Osteoblast (primary cell): ENCODE measurements around the gene LPAR1. TPM values are rescaled to one million over a fixed set of nuclear protein-coding genes. Genes with fewer than 3 reads are reported as not detected.

Experiments
- DNase-seq: peaks from one replicate; pipeline ENCODE4 v3.0.0; 2011; ENCODE audit warnings: low spot score, mixed read lengths; ENCODE audit not compliant: insufficient read length; ENCODE audit errors: missing footprints
- H2AFZ ChIP-seq: 2 replicates; pipeline ENCODE4 v1.6.0; 2011; ENCODE audit warnings: mild to moderate bottlenecking, low read length
- H3K27ac ChIP-seq: 2 replicates; pipeline ENCODE4 v1.5.1; 2011; ENCODE audit warnings: mild to moderate bottlenecking, low read depth, low read length, moderate library complexity
- H3K27me3 ChIP-seq: 2 replicates; pipeline ENCODE4 v1.6.0; 2012; ENCODE audit warnings: mild to moderate bottlenecking, control low read depth, inconsistent platforms, low read length, moderate library complexity; ENCODE audit not compliant: insufficient read depth
- H3K36me3 ChIP-seq: 2 replicates; pipeline ENCODE4 v1.5.1; 2011; ENCODE audit warnings: mild to moderate bottlenecking, low read length, control low read depth, moderate library complexity; ENCODE audit not compliant: insufficient read depth
- H3K4me1 ChIP-seq: 2 replicates; pipeline ENCODE4 v1.5.1; 2011; ENCODE audit warnings: mild to moderate bottlenecking, low read length, control low read depth, moderate library complexity; ENCODE audit not compliant: insufficient read depth
- H3K4me2 ChIP-seq: 2 replicates; pipeline ENCODE4 v1.6.0; 2011; ENCODE audit warnings: mild to moderate bottlenecking, low read length; ENCODE audit not compliant: insufficient read depth
- H3K4me3 ChIP-seq: fragments of 200-600 bp; sonication (generic); 3 replicates; pipeline ENCODE4 v1.5.1; 2012; ENCODE audit warnings: mild to moderate bottlenecking, low read length, inconsistent platforms; ENCODE audit not compliant: insufficient read depth
- H3K79me2 ChIP-seq: 2 replicates; pipeline ENCODE4 v1.6.0; 2012; ENCODE audit warnings: mild to moderate bottlenecking, low read length, control low read depth, inconsistent platforms; ENCODE audit not compliant: insufficient read depth
- H3K9me3 ChIP-seq: 2 replicates; pipeline ENCODE4 v1.5.1; 2011; ENCODE audit warnings: low read depth, low read length, control low read depth
- H4K20me1 ChIP-seq: 2 replicates; pipeline ENCODE4 v1.6.0; 2012; ENCODE audit warnings: mild to moderate bottlenecking, low read length, control low read depth; ENCODE audit not compliant: insufficient read depth
- CTCF ChIP-seq: IDR thresholded peaks from 2 replicates; pipeline ENCODE4 v1.5.1; 2011; ENCODE audit warnings: mild to moderate bottlenecking, low read depth, low read length, moderate library complexity; ENCODE audit errors: extremely low read depth
- total RNA-seq: library from RNA; depleted of rRNA; stranded (reverse); fragments of >200 nt; gene quantifications from 2 replicates; pipeline ENCODE4 v1.2.3, GENCODE V29; 2012

Gene LPAR1
- total RNA-seq, 1 donor: 151 TPM

- Histone ChIP-seq H3K27ac (peak overlapping the region; percentile 45), H3K27me3 (no peaks in the 10 kb centered on the region), H3K4me3 (no peak overlapping the region), H2AFZ (no peak overlapping the region), H3K4me2 (peak overlapping the region; percentile 11), H3K9me3 (no peaks in the 10 kb centered on the region), H4K20me1 (no peaks in the 10 kb centered on the region), H3K4me1 (peaks cover 37% of the 10 kb centered on the region), H3K79me2 (peaks cover 93% of the 10 kb centered on the region), H3K36me3 (no peaks in the 10 kb centered on the region)
- DNase-seq: no peak
- TF ChIP-seq CTCF: no peak
These were observed 86.3 kb downstream of the LPAR1 start for GRCh38 chr9:110951805-110952539.

DNA sequence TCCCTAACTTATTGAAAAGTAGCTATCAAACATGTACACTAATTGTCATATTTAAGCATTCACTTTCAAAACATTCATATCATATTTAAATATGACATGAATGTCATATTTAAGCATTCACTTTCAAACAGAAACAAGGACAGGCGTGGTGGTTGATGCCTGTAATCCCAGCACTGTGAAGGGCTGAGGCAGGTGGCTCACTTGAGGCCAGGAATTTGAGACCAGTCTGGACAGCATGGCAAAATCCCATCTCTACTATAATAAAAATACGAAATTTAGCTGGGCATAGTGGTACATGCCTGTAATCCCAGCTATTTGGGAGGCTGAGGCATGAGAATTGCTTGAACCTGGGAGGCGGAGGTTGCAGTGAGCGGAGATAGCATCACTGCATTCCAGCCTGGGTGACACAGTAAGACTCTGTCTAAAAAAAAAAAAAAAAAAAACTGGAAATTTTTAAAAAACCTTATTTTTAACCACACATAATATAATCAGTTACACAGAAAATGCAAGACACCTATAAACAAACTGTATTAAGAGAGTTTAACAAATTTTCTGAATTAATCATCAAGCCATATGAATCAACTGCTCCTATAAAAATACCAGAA is 88.1 kb downstream of the LPAR1 start:
- Histone ChIP-seq H3K4me2 (peak overlapping the region; percentile 23), H3K9me3 (no peaks in the 10 kb centered on the region), H4K20me1 (no peaks in the 10 kb centered on the region), H3K4me3 (no peak overlapping the region), H2AFZ (no peak overlapping the region), H3K4me1 (peaks cover 37% of the 10 kb centered on the region), H3K36me3 (no peaks in the 10 kb centered on the region), H3K27ac (peak overlapping the region; percentile 73), H3K27me3 (no peaks in the 10 kb centered on the region), H3K79me2 (peaks cover 94% of the 10 kb centered on the region)
- DNase-seq: no peak
- no peak for TF ChIP-seq CTCF

- Histone ChIP-seq H4K20me1 (no peaks in the 10 kb centered on the region), H3K27me3 (no peaks in the 10 kb centered on the region), H3K4me3 (no peak overlapping the region), H3K36me3 (no peaks in the 10 kb centered on the region), H3K4me1 (peaks cover 37% of the 10 kb centered on the region), H3K27ac (no peak overlapping the region), H3K4me2 (no peak overlapping the region), H2AFZ (no peak overlapping the region), H3K79me2 (peaks cover 94% of the 10 kb centered on the region), H3K9me3 (no peaks in the 10 kb centered on the region)
- no peak for DNase-seq
- TF ChIP-seq CTCF: no peak
These were observed 89.2 kb downstream of the LPAR1 start for GRCh38 chr9:110949081-110949480.

DNA sequence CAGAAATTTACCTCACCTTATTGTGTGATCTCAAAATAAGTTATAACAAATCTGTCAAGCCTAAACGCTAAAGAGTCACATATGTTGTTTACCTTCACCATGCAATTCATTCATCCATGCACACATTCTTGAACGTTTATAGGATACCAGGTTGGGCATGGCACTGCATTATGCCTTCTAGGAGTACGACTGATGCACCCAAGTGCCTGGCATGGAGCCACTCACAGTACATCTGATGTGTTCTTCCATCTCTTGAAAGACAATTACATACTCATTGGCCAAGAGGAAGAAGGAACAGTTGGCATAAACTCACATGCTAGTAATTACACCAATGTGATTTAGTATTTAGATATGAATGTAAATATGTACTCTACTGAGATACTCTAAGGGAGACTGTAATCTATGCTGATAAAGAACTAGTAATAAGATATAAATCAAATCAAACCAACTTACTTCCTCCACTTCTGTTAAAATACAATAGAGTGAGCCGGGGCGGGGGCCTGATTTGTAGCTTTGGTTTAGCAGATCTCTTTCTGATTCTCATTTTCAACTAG is 90.7 kb downstream of the LPAR1 start:
- Histone ChIP-seq H3K27ac (no peak overlapping the region), H4K20me1 (no peaks in the 10 kb centered on the region), H3K4me1 (peaks cover 36% of the 10 kb centered on the region), H3K79me2 (peaks cover 89% of the 10 kb centered on the region), H3K9me3 (no peaks in the 10 kb centered on the region), H3K27me3 (no peaks in the 10 kb centered on the region), H3K4me2 (no peak overlapping the region), H2AFZ (no peak overlapping the region), H3K4me3 (no peak overlapping the region), H3K36me3 (no peaks in the 10 kb centered on the region)
- TF ChIP-seq CTCF: no peak
- DNase-seq: no peak
